GM21619 (cell line): Measurements from ENCODE around the gene IL6.
A peak's percentile ranks its signal among the peaks of the same experiment; 100 is the strongest.
"Not testable (repeated sequence)": the region's sequence is repeated elsewhere in the genome, so short reads cannot be mapped to it uniquely, and the experiment has no call there.

Experiments used
- ATAC-seq: cut with Tn5 transposase; IDR thresholded peaks from one replicate; pipeline ENCODE4 v1.9.1; 2021; ENCODE audit not compliant: unreplicated experiment

IL6 gene

GRCh38 chr7:22703978-22704610 lies 22.9 kb upstream of the IL6 start:
- ATAC-seq: not testable (repeated sequence)

GRCh38 chr7:22704722-22705121 lies 22.3 kb upstream of the IL6 start:
- ATAC-seq: not testable (repeated sequence)

- ATAC-seq: not testable (repeated sequence)
Measured at GRCh38 chr7:22705874-22706273, 21.1 kb upstream of the IL6 start.

- not testable (repeated sequence) for ATAC-seq
Measured at GRCh38 chr7:22707026-22707691, 19.8 kb upstream of the IL6 start.

GRCh38 chr7:22708214-22708613 lies 18.8 kb upstream of the IL6 start:
- not testable (repeated sequence) for ATAC-seq

- not testable (repeated sequence) for ATAC-seq
Measured at GRCh38 chr7:22708677-22709061, 18.3 kb upstream of the IL6 start.

- ATAC-seq: not testable (repeated sequence)
Measured at GRCh38 chr7:22709062-22709829, 17.8 kb upstream of the IL6 start.

- ATAC-seq: no peak
Measured at GRCh38 chr7:22709857-22710256, 17.1 kb upstream of the IL6 start.

GRCh38 chr7:22712999-22713398 lies 14.0 kb upstream of the IL6 start:
- ATAC-seq: peak; percentile 56

- no peak for ATAC-seq
Measured at GRCh38 chr7:22713463-22713862, 13.5 kb upstream of the IL6 start.

GRCh38 chr7:22715969-22716368 lies 11.0 kb upstream of the IL6 start:
- ATAC-seq: no peak

GRCh38 chr7:22717760-22718159 lies 9.2 kb upstream of the IL6 start:
- no peak for ATAC-seq

- no peak for ATAC-seq
Measured at GRCh38 chr7:22718200-22718711, 8.7 kb upstream of the IL6 start.

GRCh38 chr7:22718911-22719420 lies 8.0 kb upstream of the IL6 start:
- ATAC-seq: no peak

GRCh38 chr7:22720791-22721786 lies 5.9 kb upstream of the IL6 start:
- ATAC-seq: no peak

GRCh38 chr7:22722536-22723180 lies 4.3 kb upstream of the IL6 start:
- no peak for ATAC-seq

- no peak for ATAC-seq
Measured at GRCh38 chr7:22723181-22723601, 3.8 kb upstream of the IL6 start.

GRCh38 chr7:22723637-22724036 lies 3.4 kb upstream of the IL6 start:
- ATAC-seq: no peak

GRCh38 chr7:22724861-22725260 lies 2.1 kb upstream of the IL6 start:
- ATAC-seq: no peak

GRCh38 chr7:22725585-22725984 lies 1.4 kb upstream of the IL6 start:
- no peak for ATAC-seq
